ENCODE measurements around the gene NLRC5.

DNA sequence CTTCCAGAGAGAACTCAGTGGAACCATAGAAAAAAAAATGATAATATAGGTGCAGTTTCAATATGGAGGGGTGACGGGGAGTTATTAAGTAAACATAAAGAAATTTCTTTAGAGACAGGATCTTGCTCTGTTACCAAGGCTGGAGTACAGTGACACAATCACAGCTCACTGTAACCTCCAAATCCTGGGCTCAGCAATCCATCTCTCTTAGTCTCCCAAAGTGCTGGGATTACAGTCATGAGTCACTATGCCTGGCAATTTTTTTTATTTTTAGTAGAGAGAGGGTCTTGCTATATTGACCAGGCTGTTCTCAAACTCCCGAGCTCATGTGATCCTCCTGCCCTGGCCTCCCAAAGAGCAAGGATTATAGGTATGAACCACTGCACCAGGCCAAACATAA lies 48.8 kb downstream of the NLRC5 start:
- no peak for TF ChIP-seq POLR2A (IDR thresholded peaks at IDR 0.05; ENCODE audit: low read depth, low read length)
- no peak for TF ChIP-seq POLR2AphosphoS5 (IDR thresholded peaks at IDR 0.05; ENCODE audit: insufficient read depth, low read depth, low read length)
- no peak for TF ChIP-seq EZH2 (IDR thresholded peaks at IDR 0.05; ENCODE audit: borderline replicate concordance, low read depth, low read length, severe bottlenecking)
- no peak for TF ChIP-seq CTCF (IDR thresholded peaks at IDR 0.05; ENCODE audit: extremely low read depth in 1 of 2, insufficient read depth in 1 of 2, low read depth in 1 of 2, low read length in 2 of 2)
- TF ChIP-seq GATA2 (IDR thresholded peaks at IDR 0.05; ENCODE audit: insufficient read depth, insufficient read length, low read depth, low read length), result no peak
- TF ChIP-seq MYC (IDR thresholded peaks at IDR 0.05; ENCODE audit: low read depth, low read length), result no peak

Data from endothelial cell of umbilical vein (primary cell).